Measurements from ENCODE around the gene AKAIN1.

GRCh38 chr18:5173236-5173635 is 23.8 kb downstream of the AKAIN1 start:
- no peak for TF ChIP-seq POLR2AphosphoS5 (IDR thresholded peaks at IDR 0.05)
- TF ChIP-seq CTCF (IDR thresholded peaks at IDR 0.05; ENCODE audit: poor library complexity, severe bottlenecking) = no peak
